Thoracic aorta (tissue), 2 donors: ENCODE results near the gene MROH2A. TPM values are rescaled to one million over a fixed set of nuclear protein-coding genes. Genes with fewer than 3 reads are reported as not detected.

Source experiments
- ATAC-seq: fragments of 150-250 bp; one replicate; pipeline ENCODE4 v1.8.0; 2017; ENCODE audit warnings: low read depth; ENCODE audit not compliant: insufficient number of reproducible peaks, low FRiP score
- DNase-seq: peaks from one replicate; pipeline ENCODE4 v3.0.0-alpha.2; 2020; ENCODE audit warnings: low spot score
- H3K27ac ChIP-seq, 2 donors: fragments of 200-600 bp; sonication (generic); 1 replicate in 1 of 2; 2 replicates in 1 of 2; pipeline ENCODE4 v1.5.1; 2016; ENCODE audit warnings: mild to moderate bottlenecking in 2 of 2, moderate library complexity in 2 of 2
- H3K27me3 ChIP-seq: fragments of 200-600 bp; sonication (generic); replicated peaks from 2 replicates; pipeline ENCODE4 v1.6.0; 2016; ENCODE audit warnings: mild to moderate bottlenecking; ENCODE audit not compliant: insufficient read depth
- H3K36me3 ChIP-seq: fragments of 200-600 bp; sonication (generic); one replicate; pipeline ENCODE4 v1.5.1; 2016
- H3K4me1 ChIP-seq, 2 donors: fragments of 200-600 bp; sonication (generic); 1 replicate in 1 of 2; 2 replicates in 1 of 2; pipeline versions ENCODE4 v1.5.1 to v1.6.0; 2016; ENCODE audit warnings: low read depth in 2 of 2, mild to moderate bottlenecking in 1 of 2; ENCODE audit not compliant: control insufficient read depth in 1 of 2
- H3K4me3 ChIP-seq: fragments of 200-600 bp; sonication (generic); 2 replicates; pipeline ENCODE4 v1.5.1; 2016; ENCODE audit warnings: mild to moderate bottlenecking
- H3K9me3 ChIP-seq: fragments of 200-600 bp; sonication (generic); 2 replicates; pipeline ENCODE4 v1.5.1; 2016
- total RNA-seq, 2 donors: library from RNA; depleted of rRNA; stranded (reverse); fragments of >200 nt; gene quantifications; one replicate each; pipeline versions ENCODE4 v1.1.0 to v1.2.3, GENCODE V29; 2016
- TF ChIP-seq, protein P1 (sequence below): fragments of 200-600 bp; sonication (generic); IDR thresholded peaks from one replicate; pipeline ENCODE4 v1.5.1; 2019; ENCODE audit warnings: antibody characterized with exemption

The MROH2A gene
- total RNA-seq, 2 donors from 2014 or later: not detected

- Histone ChIP-seq H3K4me1 (no peaks in the 10 kb centered on the region), H3K4me3 (no peak overlapping the region), H3K27me3 (no peaks in the 10 kb centered on the region), H3K9me3 (no peaks in the 10 kb centered on the region), H3K36me3 (no peaks in the 10 kb centered on the region), H3K27ac (no peak overlapping the region)
- no peak for ATAC-seq
- TF ChIP-seq, protein P1, sequence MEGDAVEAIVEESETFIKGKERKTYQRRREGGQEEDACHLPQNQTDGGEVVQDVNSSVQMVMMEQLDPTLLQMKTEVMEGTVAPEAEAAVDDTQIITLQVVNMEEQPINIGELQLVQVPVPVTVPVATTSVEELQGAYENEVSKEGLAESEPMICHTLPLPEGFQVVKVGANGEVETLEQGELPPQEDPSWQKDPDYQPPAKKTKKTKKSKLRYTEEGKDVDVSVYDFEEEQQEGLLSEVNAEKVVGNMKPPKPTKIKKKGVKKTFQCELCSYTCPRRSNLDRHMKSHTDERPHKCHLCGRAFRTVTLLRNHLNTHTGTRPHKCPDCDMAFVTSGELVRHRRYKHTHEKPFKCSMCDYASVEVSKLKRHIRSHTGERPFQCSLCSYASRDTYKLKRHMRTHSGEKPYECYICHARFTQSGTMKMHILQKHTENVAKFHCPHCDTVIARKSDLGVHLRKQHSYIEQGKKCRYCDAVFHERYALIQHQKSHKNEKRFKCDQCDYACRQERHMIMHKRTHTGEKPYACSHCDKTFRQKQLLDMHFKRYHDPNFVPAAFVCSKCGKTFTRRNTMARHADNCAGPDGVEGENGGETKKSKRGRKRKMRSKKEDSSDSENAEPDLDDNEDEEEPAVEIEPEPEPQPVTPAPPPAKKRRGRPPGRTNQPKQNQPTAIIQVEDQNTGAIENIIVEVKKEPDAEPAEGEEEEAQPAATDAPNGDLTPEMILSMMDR: no peak
- no peak for DNase-seq
Measured at GRCh38 chr2:233792720-233793119, 14.6 kb downstream of the MROH2A start.

- no peaks in the 10 kb centered on the region for H3K9me3 ChIP-seq
- H3K36me3 ChIP-seq: no peaks in the 10 kb centered on the region
- H3K4me1 ChIP-seq: no peaks in the 10 kb centered on the region
- ATAC-seq: no peak
- H3K27me3 ChIP-seq: no peaks in the 10 kb centered on the region
- DNase-seq: no peak
- no peak overlapping the region for H3K27ac ChIP-seq
- H3K4me3 ChIP-seq: no peak overlapping the region
- TF ChIP-seq, protein P1: no peak
Measured at GRCh38 chr2:233793465-233794127, 15.5 kb downstream of the MROH2A start.

DNA sequence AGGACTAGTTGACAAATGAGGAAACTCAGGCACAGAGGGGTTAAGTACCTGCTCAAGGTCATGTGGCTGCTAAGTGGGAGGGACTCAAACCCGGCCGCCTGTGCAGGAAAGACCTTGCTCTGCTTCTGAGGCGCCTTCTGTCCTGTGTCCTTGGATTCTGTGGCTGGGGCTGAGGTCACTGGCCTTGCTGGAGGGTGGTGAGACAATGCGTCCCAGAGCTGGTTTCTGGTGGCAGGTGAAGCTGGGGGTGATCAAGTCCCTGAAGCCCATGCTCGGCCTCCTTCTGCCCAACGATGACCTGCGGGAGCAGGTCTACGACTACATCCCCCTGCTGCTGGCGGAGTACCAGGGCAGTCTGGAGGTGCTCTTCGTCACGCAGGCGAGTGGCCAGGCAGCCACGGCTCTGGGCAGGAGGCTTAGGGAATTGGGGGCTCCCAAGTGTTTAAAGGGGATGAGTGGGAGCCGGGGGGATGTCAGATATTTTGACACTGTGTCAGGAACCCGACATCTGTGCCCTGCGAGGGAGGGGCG is 16.1 kb downstream of the MROH2A start:
- Histone ChIP-seq H3K27ac (no peak overlapping the region), H3K4me3 (no peak overlapping the region), H3K4me1 (no peaks in the 10 kb centered on the region), H3K9me3 (no peaks in the 10 kb centered on the region), H3K27me3 (no peaks in the 10 kb centered on the region), H3K36me3 (no peaks in the 10 kb centered on the region)
- TF ChIP-seq, protein P1: no peak
- no peak for ATAC-seq
- no peak for DNase-seq

- DNase-seq (no peak), ATAC-seq (no peak)
- no peaks in the 10 kb centered on the region for H3K36me3 ChIP-seq
- no peaks in the 10 kb centered on the region for H3K4me1 ChIP-seq
- no peaks in the 10 kb centered on the region for H3K9me3 ChIP-seq
- no peak overlapping the region for H3K4me3 ChIP-seq
- TF ChIP-seq, protein P1: no peak
- no peaks in the 10 kb centered on the region for H3K27me3 ChIP-seq
- no peak overlapping the region for H3K27ac ChIP-seq
Measured at GRCh38 chr2:233795735-233796171, 17.6 kb downstream of the MROH2A start.

- DNase-seq: no peak
- TF ChIP-seq, protein P1: no peak
- Histone ChIP-seq H3K4me3 (no peak overlapping the region), H3K9me3 (no peaks in the 10 kb centered on the region), H3K36me3 (no peaks in the 10 kb centered on the region), H3K27ac (no peak overlapping the region), H3K27me3 (no peaks in the 10 kb centered on the region), H3K4me1 (no peaks in the 10 kb centered on the region)
- no peak for ATAC-seq
Measured at GRCh38 chr2:233796254-233796653, 18.1 kb downstream of the MROH2A start.
